Activated CD4-positive, alpha-beta T cell treated with anti-CD3 and anti-CD28 coated beads, Interleukin-2, amount 50 U/mL, for 1 hour (primary cell): ENCODE results near the gene RAB1B.
"Not testable (repeated sequence)": the region's sequence is repeated elsewhere in the genome, so short reads cannot be mapped to it uniquely, and the experiment has no call there.

Source experiments
- DNase-seq: peaks from one replicate; pipeline ENCODE4 v3.0.0-alpha.2; 2020

The RAB1B gene

DNA sequence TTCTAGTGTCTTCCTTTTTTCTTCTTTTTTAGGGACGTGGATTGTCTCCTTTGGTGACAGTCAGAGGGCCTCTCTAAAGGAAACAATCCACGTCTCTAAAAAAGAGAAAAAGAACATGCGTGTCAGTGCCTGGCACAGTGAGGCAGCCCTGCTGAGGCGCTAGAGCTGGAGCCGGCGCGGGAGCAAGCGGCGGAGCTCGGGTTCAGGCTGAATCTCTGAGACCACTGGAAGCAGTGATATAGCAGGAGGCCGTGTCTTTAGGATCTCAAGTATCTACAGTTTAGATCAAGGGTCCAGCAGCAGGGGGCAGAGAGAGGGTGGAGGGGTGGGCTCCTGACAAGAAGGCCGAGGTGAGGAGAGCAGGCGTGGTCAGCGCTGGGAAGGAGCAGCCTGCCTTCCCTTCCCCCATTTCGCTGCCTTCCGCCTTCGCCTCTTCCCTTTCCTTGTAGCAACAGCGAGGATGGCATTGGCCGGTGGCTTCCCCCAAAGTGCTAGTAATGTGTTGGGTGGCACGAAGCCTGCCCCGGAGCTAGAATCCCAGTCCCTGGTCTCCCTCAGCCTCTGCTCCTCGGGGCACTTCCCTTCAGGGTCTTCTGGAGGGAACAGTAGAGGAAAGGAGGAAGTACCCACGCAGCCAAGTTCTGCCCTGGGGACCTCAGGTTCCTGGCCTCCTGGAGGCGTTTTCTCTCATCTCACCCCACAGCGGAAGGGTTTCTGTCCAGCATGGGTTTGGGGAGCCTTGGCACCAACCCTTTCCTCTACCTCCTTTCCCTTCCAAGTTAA, 28.2 kb upstream of the RAB1B start:
- no peak for DNase-seq

- no peak for DNase-seq
These were observed 27.7 kb upstream of the RAB1B start for GRCh38 chr11:66240781-66241136.

DNA sequence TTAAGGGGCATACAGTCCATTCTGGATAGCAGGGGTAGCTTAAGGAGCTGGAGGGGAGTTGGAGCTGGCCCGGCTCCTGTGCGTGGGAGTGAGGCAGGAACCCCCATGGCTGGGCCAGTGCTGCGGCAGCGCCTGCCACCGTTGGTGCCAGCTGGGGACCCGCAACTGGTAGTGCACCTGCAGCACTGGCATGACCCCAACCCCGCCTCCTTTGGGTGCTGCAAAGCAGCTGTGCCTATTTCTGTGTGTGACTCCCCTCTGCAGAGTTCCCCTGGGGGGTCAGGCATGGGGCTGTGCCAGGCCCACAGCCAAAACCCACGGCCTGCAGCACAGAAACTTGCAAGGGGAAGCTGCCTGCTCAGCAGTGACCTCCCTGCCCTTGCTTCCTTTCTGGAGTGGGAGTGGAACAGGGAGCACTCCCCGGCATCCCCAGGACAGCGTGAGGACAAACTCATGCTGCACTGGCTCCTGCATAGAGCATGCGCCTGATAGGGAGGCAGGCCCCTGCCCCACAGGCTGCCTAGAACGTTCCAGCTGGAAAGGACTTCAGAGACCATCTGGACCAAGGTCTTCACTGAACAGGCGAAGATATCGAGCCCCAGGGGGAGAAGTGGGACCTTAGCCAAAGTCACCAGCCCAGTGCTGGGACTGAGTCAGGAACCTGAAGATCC, 26.2 kb upstream of the RAB1B start:
- DNase-seq = no peak

GRCh38 chr11:66243782-66244535, 24.5 kb upstream of the RAB1B start:
- DNase-seq = no peak

DNA sequence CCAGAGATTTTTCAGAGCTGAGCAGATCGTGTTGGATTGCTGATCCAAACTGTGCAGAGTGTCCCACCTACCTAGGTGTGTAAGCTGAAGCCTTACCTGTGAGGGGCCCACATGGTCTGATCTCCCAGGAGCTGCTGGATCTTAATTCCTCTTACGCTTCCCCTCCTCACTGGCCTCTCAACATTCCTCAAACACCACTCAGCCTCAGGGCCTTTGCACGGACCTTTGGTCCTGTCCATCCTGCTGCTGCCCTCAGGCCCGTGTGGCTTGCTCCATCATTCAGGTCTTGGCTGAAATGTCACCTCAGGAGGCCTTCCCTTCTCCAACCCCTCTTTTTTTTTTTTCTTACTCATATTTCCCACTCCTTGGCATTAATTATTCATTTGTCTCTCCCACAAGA, 21.1 kb upstream of the RAB1B start:
- no peak for DNase-seq

GRCh38 chr11:66247801-66248200, 20.6 kb upstream of the RAB1B start:
- no peak for DNase-seq

DNA sequence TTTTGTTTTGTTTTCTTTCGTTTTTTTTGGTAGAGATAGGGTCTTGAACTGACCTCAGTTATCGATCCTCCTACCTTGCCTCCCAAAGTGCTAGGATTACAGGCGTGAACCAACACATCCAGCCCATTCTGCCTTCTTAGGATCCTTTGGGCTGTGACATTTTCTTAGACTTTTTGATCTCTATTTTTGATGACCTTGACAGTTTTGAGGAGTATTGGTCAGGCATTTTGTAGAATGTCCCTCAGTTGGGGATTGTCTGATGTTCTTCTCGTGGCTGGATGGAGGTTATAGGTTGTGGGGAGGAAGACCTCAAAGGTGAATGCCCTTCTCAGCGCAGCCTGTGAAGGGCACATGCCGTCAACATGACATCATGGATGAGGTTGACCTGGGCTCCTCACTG, 19.5 kb upstream of the RAB1B start:
- no peak for DNase-seq

GRCh38 chr11:66251809-66252208, 16.6 kb upstream of the RAB1B start:
- DNase-seq = no peak

DNA sequence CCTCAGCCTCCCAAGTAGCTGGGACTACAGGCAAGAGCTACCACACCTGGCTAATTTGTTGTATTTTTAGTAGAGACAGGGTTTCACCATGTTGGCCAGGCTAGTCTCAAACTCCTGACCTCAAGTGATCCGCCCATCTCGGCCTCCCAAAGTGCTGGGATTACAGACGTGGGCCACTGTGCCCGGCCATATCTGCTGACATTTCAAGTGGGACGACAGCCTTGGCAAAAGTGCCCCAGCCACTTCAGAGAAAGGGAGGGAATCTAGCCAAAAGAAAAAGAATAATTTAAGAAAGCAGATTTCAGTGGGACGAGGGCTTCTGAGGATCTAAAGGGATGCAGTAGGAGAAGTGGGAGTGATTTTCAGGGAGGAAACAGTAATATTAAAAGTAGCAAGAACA, 15.4 kb upstream of the RAB1B start:
- not testable (repeated sequence) for DNase-seq

DNA sequence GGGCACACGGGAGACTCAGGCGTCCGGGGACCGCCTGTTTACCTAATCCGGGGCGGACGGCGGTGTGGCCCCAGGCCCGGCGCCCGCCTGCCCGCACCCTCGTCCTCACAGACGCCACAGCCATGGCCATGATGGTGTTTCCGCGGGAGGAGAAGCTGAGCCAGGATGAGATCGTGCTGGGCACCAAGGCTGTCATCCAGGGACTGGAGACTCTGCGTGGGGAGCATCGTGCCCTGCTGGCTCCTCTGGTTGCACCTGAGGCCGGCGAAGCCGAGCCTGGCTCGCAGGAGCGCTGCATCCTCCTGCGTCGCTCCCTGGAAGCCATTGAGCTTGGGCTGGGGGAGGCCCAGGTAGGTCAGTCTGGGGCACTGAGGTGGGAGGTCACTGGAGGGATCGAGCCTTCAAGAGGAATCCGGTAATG, 10.0 kb upstream of the RAB1B start:
- DNase-seq = no peak

DNA sequence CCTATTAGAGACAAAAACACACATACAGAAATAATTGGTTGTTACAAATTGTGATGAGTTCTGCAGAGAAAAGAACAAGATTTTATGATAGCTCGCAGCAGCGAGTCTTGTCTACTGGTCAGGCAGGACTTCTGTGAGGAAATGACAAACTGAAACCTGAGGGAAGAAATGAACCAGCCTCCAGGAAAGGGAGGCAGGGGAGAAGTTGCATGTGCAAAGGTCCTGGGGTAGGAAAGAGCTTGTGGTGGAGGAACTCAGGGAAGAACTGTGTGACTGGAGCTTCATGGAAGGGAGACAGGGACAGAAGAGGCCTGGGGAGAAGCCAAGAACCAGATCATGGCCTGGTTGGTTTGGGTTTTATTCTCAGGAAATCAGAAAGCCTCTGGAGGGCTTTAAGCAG, 9.2 kb upstream of the RAB1B start:
- no peak for DNase-seq

- no peak for DNase-seq
These were observed 8.5 kb upstream of the RAB1B start for GRCh38 chr11:66259956-66260355.

- DNase-seq = no peak
These were observed 6.9 kb upstream of the RAB1B start for GRCh38 chr11:66261578-66261977.

- no peak for DNase-seq
These were observed 6.2 kb upstream of the RAB1B start for GRCh38 chr11:66262191-66262590.

DNA sequence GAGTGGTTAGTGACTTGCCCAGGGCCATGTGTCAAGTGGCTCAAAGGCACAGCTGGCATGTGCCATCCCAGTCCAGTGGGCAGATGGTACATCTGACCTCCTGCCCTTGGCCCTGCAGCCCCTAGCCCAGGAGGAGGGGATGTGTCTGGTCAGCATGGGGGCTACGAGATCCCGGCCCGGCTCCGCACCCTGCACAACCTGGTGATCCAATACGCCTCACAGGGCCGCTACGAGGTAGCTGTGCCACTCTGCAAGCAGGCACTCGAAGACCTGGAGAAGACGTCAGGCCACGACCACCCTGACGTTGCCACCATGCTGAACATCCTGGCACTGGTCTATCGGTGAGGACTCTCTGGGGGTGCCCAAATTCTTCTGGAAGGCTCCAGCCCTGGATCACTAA, 5.7 kb upstream of the RAB1B start:
- no peak for DNase-seq

DNA sequence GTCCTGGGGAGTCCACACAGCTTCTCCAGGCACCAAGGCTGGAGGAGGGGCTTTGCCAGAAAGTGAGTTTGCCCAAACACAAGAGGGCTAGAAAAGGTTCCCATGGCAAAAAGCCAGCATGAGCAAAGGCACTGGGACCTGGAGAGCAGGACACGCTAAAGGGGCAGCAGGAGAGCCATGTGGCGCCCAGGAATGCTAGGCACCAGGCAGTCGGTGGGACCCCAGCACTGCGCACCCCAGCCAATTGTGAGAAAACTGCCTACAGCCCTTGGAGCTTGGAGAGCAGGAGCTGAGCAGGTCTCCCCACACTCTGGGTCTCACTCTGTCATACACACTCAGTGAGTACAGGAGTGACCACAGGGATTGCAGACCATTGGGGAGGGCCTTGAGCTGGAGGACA, 5.2 kb upstream of the RAB1B start:
- no peak for DNase-seq

GRCh38 chr11:66263785-66264184, 4.7 kb upstream of the RAB1B start:
- DNase-seq = no peak

- DNase-seq = no peak
These were observed 4.1 kb upstream of the RAB1B start for GRCh38 chr11:66264383-66264782.

DNA sequence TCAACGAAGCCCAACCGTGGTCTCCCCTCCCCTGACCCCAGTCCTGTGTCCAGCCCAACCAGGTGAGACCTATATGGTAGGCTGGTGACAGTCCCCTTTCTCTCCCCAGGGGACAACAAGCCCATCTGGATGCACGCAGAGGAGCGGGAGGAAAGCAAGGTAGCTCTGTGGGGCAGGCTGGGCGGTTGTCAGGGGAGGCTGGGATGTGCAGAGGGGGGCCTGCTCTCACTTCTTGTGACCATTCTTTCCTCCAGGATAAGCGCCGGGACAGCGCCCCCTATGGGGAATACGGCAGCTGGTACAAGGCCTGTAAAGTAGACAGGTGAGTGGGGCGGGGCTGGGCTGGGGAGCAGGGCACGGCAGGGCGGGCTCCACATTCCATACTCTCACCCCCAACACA, 3.5 kb upstream of the RAB1B start:
- peak; percentile 43 for DNase-seq

DNA sequence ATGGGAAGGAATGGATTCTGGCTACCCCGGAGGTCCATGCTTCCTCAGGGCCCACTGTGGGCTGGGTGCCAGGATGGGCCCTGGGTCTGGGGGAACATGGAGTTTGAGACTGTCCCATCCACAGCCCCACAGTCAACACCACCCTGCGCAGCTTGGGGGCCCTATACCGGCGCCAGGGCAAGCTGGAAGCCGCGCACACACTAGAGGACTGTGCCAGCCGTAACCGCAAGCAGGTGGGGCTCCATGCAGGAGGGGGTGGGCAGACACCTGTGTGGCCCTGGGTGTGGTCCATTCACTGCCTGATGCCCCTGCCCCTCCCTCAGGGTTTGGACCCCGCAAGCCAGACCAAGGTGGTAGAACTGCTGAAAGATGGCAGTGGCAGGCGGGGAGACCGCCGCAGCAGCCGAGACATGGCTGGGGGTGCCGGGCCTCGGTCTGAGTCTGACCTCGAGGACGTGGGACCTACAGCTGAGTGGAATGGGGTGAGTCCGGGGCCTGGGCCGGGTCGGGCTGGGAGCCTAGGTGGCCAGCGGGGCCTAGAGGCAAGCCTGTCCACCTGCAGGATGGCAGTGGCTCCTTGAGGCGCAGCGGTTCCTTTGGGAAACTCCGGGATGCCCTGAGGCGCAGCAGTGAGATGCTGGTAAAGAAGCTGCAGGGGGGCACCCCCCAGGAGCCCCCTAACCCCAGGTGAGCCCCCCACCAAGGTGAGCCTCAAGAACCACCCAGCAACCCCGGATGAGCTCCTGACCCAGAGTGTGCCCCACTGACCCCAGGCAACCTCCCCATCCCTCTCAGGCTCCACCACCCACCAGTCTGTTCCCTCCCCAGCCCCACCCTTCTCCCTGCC, 2.7 kb upstream of the RAB1B start:
- no peak for DNase-seq

DNA sequence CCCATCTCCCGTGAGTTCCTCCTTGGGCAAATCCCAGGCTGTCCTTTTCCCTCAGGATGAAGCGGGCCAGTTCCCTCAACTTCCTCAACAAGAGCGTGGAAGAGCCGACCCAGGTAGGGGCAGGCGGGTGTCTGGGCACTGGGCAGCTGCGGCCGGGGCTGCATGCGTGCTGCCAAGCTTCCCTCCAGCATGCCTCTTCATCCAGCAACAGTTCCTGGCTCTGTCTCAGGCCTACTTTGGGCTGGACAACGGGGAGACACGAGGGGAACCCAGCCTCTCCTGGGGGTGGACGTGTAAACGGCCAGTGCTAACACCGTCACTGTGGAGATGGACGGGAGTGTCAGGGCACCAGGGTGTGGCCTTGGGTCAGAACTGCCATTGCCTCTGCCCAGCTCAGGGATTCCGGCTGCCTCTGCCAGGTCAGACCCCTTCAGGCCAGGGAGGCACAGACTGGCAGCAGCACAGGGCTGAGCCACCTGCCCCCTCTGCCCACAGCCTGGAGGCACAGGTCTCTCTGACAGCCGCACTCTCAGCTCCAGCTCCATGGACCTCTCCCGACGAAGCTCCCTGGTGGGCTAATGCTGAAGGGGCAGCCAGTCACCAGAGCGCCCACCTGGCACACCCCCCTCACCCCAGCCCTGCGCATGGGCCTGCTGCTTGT, 1.9 kb upstream of the RAB1B start:
- no peak for DNase-seq

DNA sequence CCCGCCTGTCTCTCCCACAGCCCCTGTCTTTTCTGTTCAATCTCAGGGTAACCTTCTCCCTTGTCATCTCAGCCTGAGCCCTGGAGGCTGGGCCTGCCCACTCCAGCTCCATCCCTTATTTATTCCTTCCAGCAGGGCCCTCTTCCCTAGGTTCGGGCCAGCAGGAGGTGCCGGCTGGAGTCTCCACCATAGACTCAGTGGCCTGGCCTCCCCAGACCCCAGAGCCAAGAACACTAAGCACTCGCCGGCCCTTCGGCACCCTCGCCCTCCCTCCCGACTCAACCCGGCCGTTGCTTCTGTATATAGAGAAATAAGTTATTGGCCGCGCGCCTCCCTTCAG, 1.4 kb upstream of the RAB1B start:
- DNase-seq = no peak
